PC-3 (cell line): ENCODE data around the gene VIPR2. TPM values are rescaled to one million over a fixed set of nuclear protein-coding genes. Genes with fewer than 3 reads are reported as not detected.

ENCODE experiments used
- ATAC-seq: fragments of 200-7000 bp; cut with Tn5 transposase; 2 replicates; pipeline ENCODE4 v1.9.1; 2020; ENCODE audit warnings: mild to moderate bottlenecking, moderate library complexity
- BruUV-seq: library from RNA; stranded (reverse); fragments of 400-500 nt; replicated peaks from 2 replicates; lab custom pipeline; 2021; lab: Mats Ljungman, UMichigan
- CTCF ChIA-PET: fragments of 300-600 bp; sonication (Branson Sonifier 250); formaldehyde crosslinking; loops from one replicate; lab custom pipeline; 2022; ENCODE audit warnings: antibody characterized with exemption; lab: Charles Lee
- POLR2A ChIA-PET: fragments of 300-600 bp; sonication (Branson Sonifier 250); formaldehyde crosslinking; loops from one replicate; lab custom pipeline; 2022; ENCODE audit warnings: antibody characterized with exemption; ENCODE audit not compliant: unreplicated experiment; lab: Charles Lee
- DNase-seq: peaks from one replicate; pipeline ENCODE4 v3.0.0-alpha.2; 2015
- H2AFZ ChIP-seq: fragments of 300-600 bp; sonication (generic); 2 replicates; pipeline ENCODE4 v1.6.0; 2016; ENCODE audit warnings: antibody characterized with exemption, low read length
- H3F3A ChIP-seq: fragments of 300-600 bp; sonication (generic); one replicate; pipeline ENCODE4 v1.6.0; 2017; ENCODE audit warnings: antibody characterized with exemption, low read length, control low read depth, mild to moderate bottlenecking; ENCODE audit not compliant: unreplicated experiment
- H3K27ac ChIP-seq: fragments of 300-600 bp; sonication (generic); 2 replicates; pipeline ENCODE4 v1.5.1; 2016; ENCODE audit warnings: mild to moderate bottlenecking, low read length
- H3K27me3 ChIP-seq: fragments of 300-600 bp; sonication (generic); 2 replicates; pipeline ENCODE4 v1.6.1; 2016; ENCODE audit warnings: low read length, mixed read lengths
- H3K36me3 ChIP-seq: fragments of 300-600 bp; sonication (generic); 2 replicates; pipeline ENCODE4 v1.6.1; 2016; ENCODE audit warnings: low read depth, mixed run types, low read length, mixed read lengths
- H3K4me1 ChIP-seq: fragments of 300-600 bp; sonication (generic); 2 replicates; pipeline ENCODE4 v1.5.1; 2016; ENCODE audit warnings: low read length; ENCODE audit not compliant: insufficient read depth
- H3K4me2 ChIP-seq: fragments of 300-600 bp; sonication (generic); 2 replicates; pipeline ENCODE4 v1.6.0; 2016; ENCODE audit warnings: low read length
- H3K4me3 ChIP-seq: fragments of 300-600 bp; sonication (generic); 2 replicates; pipeline ENCODE4 v1.5.1; 2016; ENCODE audit warnings: mild to moderate bottlenecking, low read length, mixed read lengths
- H3K79me2 ChIP-seq: fragments of 300-600 bp; sonication (generic); 2 replicates; pipeline ENCODE4 v1.6.1; 2017; ENCODE audit warnings: low read length, mixed read lengths
- H3K9ac ChIP-seq: fragments of 300-600 bp; sonication (generic); 2 replicates; pipeline ENCODE4 v1.6.0; 2016; ENCODE audit warnings: mild to moderate bottlenecking, low read length
- H3K9me2 ChIP-seq: fragments of 300-600 bp; sonication (generic); replicated peaks from 2 replicates; pipeline ENCODE4 v1.6.1; 2016; ENCODE audit warnings: mixed run types, low read length, mixed read lengths
- H3K9me3 ChIP-seq: fragments of 300-600 bp; sonication (generic); 2 replicates; pipeline ENCODE4 v1.6.1; 2016; ENCODE audit warnings: low read length, mixed read lengths
- H4K20me1 ChIP-seq: fragments of 300-600 bp; sonication (generic); 2 replicates; pipeline ENCODE4 v1.6.1; 2016; ENCODE audit warnings: low read length, mixed read lengths
- CTCF ChIP-seq: fragments of 300-600 bp; sonication (generic); conservative IDR thresholded peaks from 2 replicates; pipeline ENCODE4 v1.5.1; 2017; ENCODE audit warnings: antibody characterized with exemption, low read depth, mild to moderate bottlenecking, low read length
- EZH2 ChIP-seq: fragments of 300-600 bp; sonication (generic); IDR thresholded peaks from one replicate; pipeline ENCODE4 v1.6.1; 2017; ENCODE audit warnings: antibody characterized with exemption, mild to moderate bottlenecking, low read length; ENCODE audit not compliant: unreplicated experiment
- EZH2phosphoT487 ChIP-seq: fragments of 300-600 bp; sonication (generic); IDR thresholded peaks from 2 replicates; pipeline ENCODE4 v1.6.1; 2018; ENCODE audit warnings: mild to moderate bottlenecking, antibody characterized with exemption, low read length, borderline replicate concordance
- intact Hi-C: fragments of 100-400 bp; cut with micrococcal nuclease; formaldehyde crosslinking; loops from 2 replicates; pipeline ENCODE4 v1.9.0; 2023
- total RNA-seq: library from RNA; depleted of rRNA; stranded (reverse); fragments of >200 nt; gene quantifications from 2 replicates; pipeline ENCODE4 v1.2.3, GENCODE V29; 2014

VIPR2 gene
- total RNA-seq, 1 experiment from 2014 or later: not detected

DNA sequence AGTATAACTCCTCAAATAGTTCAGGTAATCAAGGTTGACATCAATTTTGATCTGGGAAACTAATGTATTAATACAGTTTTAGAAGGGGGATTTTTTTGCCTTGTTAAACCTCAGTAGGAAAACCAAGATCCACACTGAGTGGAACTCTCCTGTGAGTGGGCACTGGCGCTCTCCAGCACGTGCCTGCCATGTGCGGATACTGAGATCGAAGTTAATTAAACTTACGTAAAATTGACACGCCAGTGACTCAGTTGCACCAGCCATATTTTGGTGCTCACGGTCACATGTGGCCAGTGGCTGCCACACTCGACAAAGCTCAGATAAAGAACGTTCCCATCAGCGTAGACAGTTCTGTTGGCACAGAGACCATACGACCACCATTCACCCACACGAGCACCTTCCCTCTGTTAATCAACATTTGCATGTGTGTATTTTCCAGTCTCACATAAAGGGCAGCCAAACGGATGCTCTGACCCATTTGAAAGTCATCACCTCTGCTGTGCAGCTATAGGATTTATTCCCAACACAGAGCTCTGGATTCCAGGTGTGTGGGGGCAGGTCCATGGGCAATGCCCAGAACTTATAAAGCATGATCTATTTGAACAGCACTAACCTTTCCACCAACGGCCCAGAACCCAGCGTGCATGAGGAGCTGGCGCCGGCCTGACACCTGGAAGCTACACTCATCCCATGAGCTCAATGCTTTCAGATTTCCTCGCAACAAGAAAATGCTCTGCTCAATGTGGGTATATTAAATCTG, 77.7 kb downstream of the VIPR2 start:
- no peaks in the 10 kb centered on the region for H4K20me1 ChIP-seq
- H3F3A ChIP-seq: no peaks in the 10 kb centered on the region
- no peaks in the 10 kb centered on the region for H3K9me3 ChIP-seq
- no peaks in the 10 kb centered on the region for H3K27me3 ChIP-seq
- BruUV-seq: no TSS peak
- intact Hi-C loops: no loop called here
- H2AFZ ChIP-seq: no peak overlapping the region
- H3K9me2 ChIP-seq: no peaks in the 10 kb centered on the region
- no peak for DNase-seq
- H3K4me1 ChIP-seq: peaks cover 9% of the 10 kb centered on the region; the same call in 1 of the 2 replicates
- ChIA-PET POLR2A (no interaction called here), CTCF (no interaction called here)
- ATAC-seq: no peak
- H3K4me3 ChIP-seq: no peak overlapping the region
- TF ChIP-seq EZH2 (no peak), EZH2phosphoT487 (no peak), CTCF (no peak)
- no peak overlapping the region for H3K4me2 ChIP-seq
- no peak overlapping the region for H3K9ac ChIP-seq
- H3K36me3 ChIP-seq: no peaks in the 10 kb centered on the region
- H3K79me2 ChIP-seq: no peaks in the 10 kb centered on the region
- no peak overlapping the region for H3K27ac ChIP-seq

- Histone ChIP-seq H3F3A (no peaks in the 10 kb centered on the region), H3K36me3 (no peaks in the 10 kb centered on the region), H3K9me2 (no peaks in the 10 kb centered on the region), H3K9me3 (no peaks in the 10 kb centered on the region), H3K9ac (no peak overlapping the region), H3K27me3 (no peaks in the 10 kb centered on the region), H3K27ac (no peak overlapping the region), H3K4me3 (no peak overlapping the region), H2AFZ (no peak overlapping the region), H3K79me2 (no peaks in the 10 kb centered on the region), H3K4me1 (peaks cover 8% of the 10 kb centered on the region; the same call in 1 of the 2 replicates), H3K4me2 (no peak overlapping the region), H4K20me1 (no peaks in the 10 kb centered on the region)
- ChIA-PET POLR2A (no interaction called here), CTCF (no interaction called here)
- intact Hi-C loops: no loop called here
- no TSS peak for BruUV-seq
- no peak for DNase-seq
- no peak for ATAC-seq
- TF ChIP-seq EZH2 (no peak), EZH2phosphoT487 (no peak), CTCF (no peak)
Measured at GRCh38 chr7:159065852-159066480, 78.7 kb downstream of the VIPR2 start.
